ENCODE data around the gene HSFX2. TPM values are rescaled to one million over a fixed set of nuclear protein-coding genes. Genes with fewer than 3 reads are reported as not detected.
"Not testable (repeated sequence)": the region's sequence is repeated elsewhere in the genome, so short reads cannot be mapped to it uniquely, and the experiment has no call there.

Gene HSFX2, protein sequence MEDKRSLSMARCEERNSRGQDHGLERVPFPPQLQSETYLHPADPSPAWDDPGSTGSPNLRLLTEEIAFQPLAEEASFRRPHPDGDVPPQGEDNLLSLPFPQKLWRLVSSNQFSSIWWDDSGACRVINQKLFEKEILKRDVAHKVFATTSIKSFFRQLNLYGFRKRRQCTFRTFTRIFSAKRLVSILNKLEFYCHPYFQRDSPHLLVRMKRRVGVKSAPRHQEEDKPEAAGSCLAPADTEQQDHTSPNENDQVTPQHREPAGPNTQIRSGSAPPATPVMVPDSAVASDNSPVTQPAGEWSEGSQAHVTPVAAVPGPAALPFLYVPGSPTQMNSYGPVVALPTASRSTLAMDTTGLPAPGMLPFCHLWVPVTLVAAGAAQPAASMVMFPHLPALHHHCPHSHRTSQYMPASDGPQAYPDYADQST
- polyA plus RNA-seq, result not detected

DNA sequence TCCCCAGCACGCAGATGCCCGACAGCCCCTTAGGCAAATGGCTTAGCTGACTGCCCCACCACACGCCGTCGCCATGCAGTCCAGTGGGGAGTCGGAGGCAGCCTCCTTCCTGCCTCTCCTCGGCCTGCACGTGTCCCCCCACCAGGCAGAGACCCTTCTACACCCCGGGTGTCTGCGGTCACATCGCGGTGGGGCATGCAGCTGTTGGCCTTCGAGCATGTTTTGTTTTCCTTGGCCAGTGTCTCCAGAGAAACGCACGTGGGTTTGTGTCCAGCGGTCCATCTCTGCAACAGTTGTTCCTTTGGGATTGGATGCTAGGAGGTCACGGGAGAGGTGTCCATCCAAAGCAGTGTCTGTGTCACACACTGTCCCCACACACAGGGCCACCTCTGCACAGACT lies at the start of gene HSFX2:
HSFX2 (minus strand) TSS at position 101 of the 400 bp plus-strand sequence. CDS start 614 bp downstream, outside the sequence.
- not testable (repeated sequence) for DNase-seq; H3K4me3 Mint-ChIP-seq; H3K4me1 Mint-ChIP-seq; H3K27me3 Mint-ChIP-seq (ENCODE audit: low read depth in 3 of 3); H3K27ac Mint-ChIP-seq; H3K9me3 Mint-ChIP-seq; H3K36me3 Mint-ChIP-seq

DNA sequence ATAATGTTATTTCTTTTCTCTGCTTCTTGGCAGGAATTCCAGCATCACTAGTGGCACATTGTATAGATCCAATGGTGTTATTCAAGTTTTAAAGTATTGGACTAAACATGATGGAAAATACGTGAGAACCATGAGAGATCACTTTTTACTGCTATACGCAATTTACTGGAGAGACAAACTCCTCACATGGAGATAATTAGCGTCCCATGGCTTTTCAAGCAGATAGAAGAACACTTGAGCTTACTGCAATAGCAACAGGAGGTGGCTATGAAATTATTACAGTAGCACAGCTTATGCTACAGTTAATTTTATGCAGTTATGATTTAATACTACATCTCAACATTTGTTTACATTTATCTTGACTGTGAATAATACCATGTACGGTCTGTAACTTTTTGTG lies 48.4 kb upstream of the HSFX2 start:
- no peak overlapping the region for H3K4me3 Mint-ChIP-seq
- H3K4me1 Mint-ChIP-seq, result no peaks in the 10 kb centered on the region
- H3K36me3 Mint-ChIP-seq, result no peaks in the 10 kb centered on the region
- peaks cover 0 to 3% (median 3%) of the 10 kb centered on the region in 3 donors for H3K27me3 Mint-ChIP-seq (ENCODE audit: low read depth in 3 of 3)
- H3K27ac Mint-ChIP-seq, result no peak overlapping the region
- DNase-seq, result no peak
- H3K9me3 Mint-ChIP-seq, result peaks cover 0 to 3% (median 0%) of the 10 kb centered on the region in 6 donors

DNA sequence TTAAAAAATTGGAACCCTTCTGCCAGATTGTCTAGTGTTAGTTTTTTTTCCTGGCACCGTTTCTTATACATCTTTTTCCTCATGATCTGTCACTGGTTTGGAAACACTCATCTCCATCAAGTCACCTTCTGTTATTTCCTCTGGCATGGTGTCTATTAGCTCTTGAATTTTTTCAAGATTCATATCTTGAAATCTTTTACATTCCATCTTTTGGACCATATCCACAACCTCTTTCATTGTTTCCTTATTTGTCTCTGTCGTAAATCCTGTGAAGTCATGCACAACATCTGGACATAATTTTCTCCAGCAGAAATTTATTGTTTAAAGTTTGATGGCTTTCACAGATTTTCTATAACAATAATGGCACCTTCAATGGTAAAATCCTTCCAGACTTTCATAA lies 46.7 kb upstream of the HSFX2 start:
- Mint-ChIP-seq H3K27ac (no peak overlapping the region), H3K27me3 (ENCODE audit: low read depth in 3 of 3) (peaks cover 0 to 7% (median 5%) of the 10 kb centered on the region in 3 donors), H3K4me3 (no peak overlapping the region), H3K36me3 (no peaks in the 10 kb centered on the region), H3K4me1 (no peaks in the 10 kb centered on the region), H3K9me3 (peaks cover 0 to 3% (median 0%) of the 10 kb centered on the region in 6 donors)
- DNase-seq, result no peak

DNA sequence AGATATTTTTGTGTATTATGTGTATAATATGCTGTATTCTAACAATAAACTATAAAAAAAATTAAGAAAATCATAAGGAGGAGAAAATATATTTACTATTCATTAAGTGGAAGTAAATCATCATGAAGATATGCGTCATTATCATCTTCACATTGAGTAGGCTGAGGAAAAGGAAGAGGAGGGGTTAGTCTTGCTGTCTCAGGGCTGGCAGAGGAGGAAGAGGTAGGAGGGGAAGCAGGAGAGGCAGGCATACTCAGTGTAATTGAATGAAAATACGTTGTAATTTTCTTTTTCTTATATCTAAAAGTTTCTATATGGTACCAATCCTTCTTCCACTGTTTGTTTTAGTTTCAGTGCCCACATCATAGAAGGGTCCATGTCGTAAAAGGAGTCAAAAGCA lies 46.3 kb upstream of the HSFX2 start:
- Mint-ChIP-seq H3K9me3 (peaks cover 0 to 3% (median 0%) of the 10 kb centered on the region in 6 donors), H3K27ac (no peak overlapping the region), H3K36me3 (no peaks in the 10 kb centered on the region), H3K4me1 (no peaks in the 10 kb centered on the region), H3K27me3 (ENCODE audit: low read depth in 3 of 3) (peaks cover 0 to 7% (median 5%) of the 10 kb centered on the region in 3 donors), H3K4me3 (no peak overlapping the region)
- no peak for DNase-seq

DNA sequence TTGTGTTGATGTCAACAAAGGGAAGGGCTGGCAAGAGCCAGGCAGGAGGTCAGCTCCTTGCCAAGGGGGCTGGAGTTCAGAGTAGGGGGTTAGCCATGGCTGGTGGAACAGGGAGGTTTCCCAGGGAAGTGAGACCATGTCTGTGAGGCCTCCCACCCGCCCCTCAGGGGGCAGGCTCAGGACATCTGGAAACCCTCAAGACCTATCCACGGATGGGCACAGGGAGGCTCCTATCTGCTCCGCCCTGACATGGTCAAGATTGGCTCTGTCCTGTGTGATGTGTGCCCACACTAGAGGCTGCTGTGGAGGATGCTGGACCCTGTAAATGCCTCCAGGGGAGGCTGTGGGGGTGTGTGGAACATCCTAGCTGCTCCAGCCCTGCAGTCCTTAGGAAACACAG lies 44.5 kb upstream of the HSFX2 start:
- Mint-ChIP-seq H3K4me1 (no peaks in the 10 kb centered on the region), H3K9me3 (peaks cover 0 to 5% (median 0%) of the 10 kb centered on the region in 6 donors), H3K4me3 (no peak overlapping the region), H3K36me3 (no peaks in the 10 kb centered on the region), H3K27me3 (ENCODE audit: low read depth in 3 of 3) (peaks cover 0 to 9% (median 2%) of the 10 kb centered on the region in 3 donors), H3K27ac (no peak overlapping the region)
- DNase-seq, result no peak

DNA sequence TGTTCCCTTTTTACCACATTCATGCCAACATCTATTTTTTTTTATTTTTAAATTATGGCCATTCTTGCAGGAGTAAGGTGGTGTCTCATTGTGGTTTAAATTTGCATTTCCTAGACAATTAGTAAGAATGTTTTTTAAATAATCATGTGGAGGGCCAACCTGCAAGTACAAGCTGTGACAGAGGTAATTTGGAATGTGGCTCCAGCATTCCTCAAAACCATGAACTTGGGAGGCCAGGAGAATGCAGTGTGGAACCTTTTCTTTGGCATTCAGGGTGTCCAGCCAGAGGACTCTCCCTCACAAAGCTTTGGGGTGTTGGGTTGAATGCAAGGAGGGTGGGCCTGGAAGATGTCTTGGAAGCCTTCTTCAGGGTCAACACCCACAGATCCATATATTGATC lies 43.7 kb upstream of the HSFX2 start:
- Mint-ChIP-seq H3K27ac (no peak overlapping the region), H3K4me3 (no peak overlapping the region), H3K4me1 (no peaks in the 10 kb centered on the region), H3K9me3 (peaks cover 0 to 5% (median 0%) of the 10 kb centered on the region in 6 donors), H3K36me3 (no peaks in the 10 kb centered on the region), H3K27me3 (ENCODE audit: low read depth in 3 of 3) (peaks cover 0 to 9% (median 2%) of the 10 kb centered on the region in 3 donors)
- no peak for DNase-seq

DNA sequence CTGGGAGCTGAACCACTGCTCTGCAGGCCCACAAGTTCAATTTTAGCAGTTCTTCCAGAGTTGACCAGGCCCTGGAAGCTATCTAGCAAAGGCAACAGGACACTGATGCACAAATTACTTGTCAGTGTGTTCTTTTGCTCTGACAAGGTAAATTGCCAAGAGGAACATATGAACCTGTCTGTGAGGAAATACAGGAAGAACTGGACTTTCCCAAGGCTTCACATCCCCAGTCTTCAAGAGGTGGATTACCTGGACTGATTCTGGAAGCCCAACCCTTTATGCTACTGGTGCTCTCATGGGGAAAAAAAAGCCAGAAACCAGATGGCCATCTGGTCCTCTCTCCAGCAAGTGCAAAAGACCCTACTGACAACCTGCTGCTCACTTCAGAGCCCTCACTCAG lies 38.4 kb upstream of the HSFX2 start:
- H3K9me3 Mint-ChIP-seq, result peaks cover 0 to 2% (median 0%) of the 10 kb centered on the region in 6 donors
- no peak for DNase-seq
- H3K4me1 Mint-ChIP-seq, result peaks cover 22 to 31% of the 10 kb centered on the region in 2 donors
- H3K4me3 Mint-ChIP-seq, result no peak overlapping the region
- peaks cover 6 to 16% (median 12%) of the 10 kb centered on the region in 3 donors for H3K27me3 Mint-ChIP-seq (ENCODE audit: low read depth in 3 of 3)
- no peak overlapping the region for H3K27ac Mint-ChIP-seq
- H3K36me3 Mint-ChIP-seq, result no peaks in the 10 kb centered on the region

DNA sequence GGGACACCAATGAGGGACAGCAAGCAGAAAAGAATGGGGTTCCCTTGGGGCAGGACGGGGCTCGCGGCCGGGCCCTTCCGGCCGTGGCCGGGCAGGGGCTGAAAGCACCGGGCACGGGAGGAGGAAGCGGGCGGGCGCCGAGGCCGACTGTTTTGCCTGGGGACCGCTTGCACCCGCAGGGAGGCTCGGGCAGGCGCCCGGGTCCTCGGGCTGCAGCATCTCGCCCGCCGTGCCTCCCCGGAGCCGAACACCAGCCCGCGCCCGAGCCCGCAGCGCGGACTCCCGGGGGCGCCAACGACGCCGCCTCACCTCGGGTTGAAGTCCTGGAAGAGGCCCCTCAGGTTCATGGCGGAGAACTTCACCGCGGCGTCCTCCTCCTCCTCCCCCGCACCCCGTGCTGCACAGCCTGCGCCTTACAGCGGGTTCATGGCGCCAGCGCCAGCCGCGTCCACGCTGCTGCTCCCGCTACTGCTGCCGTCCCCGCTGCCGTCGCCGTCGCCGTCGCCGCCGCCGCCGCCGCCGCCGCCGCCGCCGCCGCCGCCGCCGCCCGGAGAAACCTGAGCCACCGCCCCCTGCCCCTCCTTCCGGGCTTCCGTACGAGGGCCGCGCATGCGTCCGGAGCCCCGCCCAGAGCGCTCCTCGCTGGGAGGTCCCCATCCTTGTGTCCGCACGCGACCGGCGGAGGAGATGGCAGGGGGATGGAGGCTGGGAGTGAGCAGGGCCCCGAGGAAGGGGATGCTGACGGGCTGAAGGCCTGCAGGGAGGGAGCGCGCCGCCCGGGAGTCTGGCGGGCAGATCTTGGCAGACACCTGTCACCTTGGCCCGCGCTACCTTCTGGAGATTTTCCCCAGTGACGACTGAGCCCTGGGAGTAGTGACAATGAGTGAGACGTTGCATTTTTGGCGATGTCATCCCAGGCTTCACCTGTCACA lies 36.4 kb upstream of the HSFX2 start, which contains the start of gene TMEM185A:
TMEM185A (minus strand) TSS at position 559 of the 932 bp plus-strand sequence; CDS start at position 347, 212 bp downstream.
- peak within 1 kb of the TSS; percentile 87 to 92 (median 89) for H3K4me3 Mint-ChIP-seq
- H3K4me1 Mint-ChIP-seq, result peaks cover 26 to 38% of the 10 kb centered on the region in 2 donors
- peaks cover 4 to 13% (median 12%) of the 10 kb centered on the region in 3 donors for H3K27me3 Mint-ChIP-seq (ENCODE audit: low read depth in 3 of 3)
- peak; percentile 71 to 74 (median 72) for DNase-seq
- peak within 1 kb of the TSS; percentile 60 to 84 (median 79) for H3K27ac Mint-ChIP-seq
- no peaks in the 10 kb centered on the region for H3K36me3 Mint-ChIP-seq
- H3K9me3 Mint-ChIP-seq, result peaks cover 0 to 2% (median 0%) of the 10 kb centered on the region in 6 donors

DNA sequence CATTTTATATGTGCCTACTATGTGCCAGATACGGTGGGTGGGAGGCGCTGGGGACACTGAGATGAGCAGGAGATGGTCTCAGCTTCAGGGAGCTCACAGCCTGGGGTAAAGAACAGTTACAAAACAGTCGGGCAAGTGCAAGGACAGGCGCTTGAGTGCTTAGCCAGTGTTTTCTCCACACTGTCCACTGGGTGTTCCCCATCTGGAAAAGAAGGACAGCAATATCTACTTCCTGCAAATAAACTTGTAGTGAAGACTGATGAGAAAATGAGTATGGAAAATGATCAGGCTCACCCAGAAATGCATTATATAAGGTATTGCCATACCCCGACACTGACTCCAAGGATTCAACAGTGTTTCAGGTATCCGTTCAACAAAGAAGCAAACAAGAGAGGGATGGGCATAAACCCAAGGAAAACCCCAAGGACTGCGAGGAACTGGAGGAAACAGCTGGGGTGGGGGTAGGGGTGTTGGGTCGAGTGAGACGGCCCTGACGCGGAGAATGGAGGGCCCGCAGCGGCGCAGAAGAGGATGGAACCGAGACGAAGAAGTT lies 35.6 kb upstream of the HSFX2 start:
- Mint-ChIP-seq H3K9me3 (peaks cover 0 to 2% (median 0%) of the 10 kb centered on the region in 6 donors), H3K27me3 (ENCODE audit: low read depth in 3 of 3) (peaks cover 4 to 13% (median 12%) of the 10 kb centered on the region in 3 donors), H3K27ac (peak overlapping the region; percentile 60 to 84 (median 79)), H3K36me3 (no peaks in the 10 kb centered on the region), H3K4me1 (peaks cover 26 to 39% of the 10 kb centered on the region in 2 donors), H3K4me3 (peak overlapping the region; percentile 87 to 92 (median 89))
- DNase-seq, result no peak

DNA sequence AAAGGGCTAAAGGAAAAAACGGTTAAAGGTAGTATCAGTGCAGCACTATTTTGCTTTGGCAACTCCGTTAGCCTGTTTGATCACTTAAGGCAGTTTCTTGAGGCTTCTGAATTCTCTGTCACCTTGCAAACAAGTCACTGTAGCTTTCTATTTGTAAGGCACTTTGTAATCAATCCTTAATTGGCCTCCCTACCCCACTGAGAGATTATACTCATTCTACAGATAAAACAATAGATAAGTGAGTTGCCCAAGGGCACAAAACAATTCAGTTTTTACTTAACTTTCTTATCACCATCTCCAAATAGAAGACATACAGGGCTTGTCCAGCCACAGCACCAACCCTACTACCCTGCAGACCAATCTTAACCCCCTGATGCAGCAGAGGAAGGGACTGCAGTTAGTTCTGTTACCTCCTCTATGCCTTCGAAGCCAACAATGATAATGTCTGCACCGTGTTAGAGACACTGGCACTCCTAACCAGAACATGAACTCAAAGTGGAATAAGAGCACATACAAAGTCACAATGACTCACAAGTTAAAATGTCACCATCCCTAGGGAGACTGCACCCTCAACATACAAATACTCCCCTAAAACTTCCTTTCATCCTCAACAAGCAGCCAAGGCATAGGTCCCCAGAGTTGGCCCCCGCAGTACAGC lies 34.7 kb upstream of the HSFX2 start:
- H3K4me3 Mint-ChIP-seq, result peak overlapping the region; percentile 87 to 92 (median 89)
- H3K9me3 Mint-ChIP-seq, result no peaks in the 10 kb centered on the region
- H3K27me3 Mint-ChIP-seq (ENCODE audit: low read depth in 3 of 3), result peaks cover 4 to 12% (median 10%) of the 10 kb centered on the region in 3 donors
- peak overlapping the region in 2 of 6 donors; percentile 0 to 22 for H3K27ac Mint-ChIP-seq
- H3K4me1 Mint-ChIP-seq, result peaks cover 26 to 45% of the 10 kb centered on the region in 2 donors
- H3K36me3 Mint-ChIP-seq, result no peaks in the 10 kb centered on the region
- DNase-seq, result no peak

DNA sequence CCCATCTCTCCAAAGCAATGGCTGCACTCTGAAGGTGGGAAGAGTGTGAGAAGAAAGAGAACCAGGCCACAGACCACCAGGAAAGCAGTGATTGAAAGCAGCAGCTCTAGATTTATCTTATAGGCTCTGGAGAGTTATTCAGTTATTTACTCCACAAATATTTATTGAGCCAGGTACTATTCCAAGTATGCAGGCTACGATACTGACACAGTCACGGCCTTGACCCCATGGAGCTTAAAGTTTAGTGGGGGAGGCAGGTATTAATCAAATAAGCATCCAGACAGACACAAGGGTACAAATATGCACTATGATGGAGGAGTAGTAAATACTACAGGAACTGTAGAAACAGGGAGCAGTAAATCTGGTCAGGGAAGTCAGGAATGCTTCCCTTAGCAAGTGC lies 33.7 kb upstream of the HSFX2 start:
- Mint-ChIP-seq H3K9me3 (no peaks in the 10 kb centered on the region), H3K4me1 (peaks cover 29 to 45% of the 10 kb centered on the region in 2 donors), H3K36me3 (no peaks in the 10 kb centered on the region), H3K27ac (peak overlapping the region in 1 of 6 donors; percentile 54), H3K27me3 (ENCODE audit: low read depth in 3 of 3) (peaks cover 4 to 12% (median 10%) of the 10 kb centered on the region in 3 donors), H3K4me3 (no peak overlapping the region)
- DNase-seq, result no peak

DNA sequence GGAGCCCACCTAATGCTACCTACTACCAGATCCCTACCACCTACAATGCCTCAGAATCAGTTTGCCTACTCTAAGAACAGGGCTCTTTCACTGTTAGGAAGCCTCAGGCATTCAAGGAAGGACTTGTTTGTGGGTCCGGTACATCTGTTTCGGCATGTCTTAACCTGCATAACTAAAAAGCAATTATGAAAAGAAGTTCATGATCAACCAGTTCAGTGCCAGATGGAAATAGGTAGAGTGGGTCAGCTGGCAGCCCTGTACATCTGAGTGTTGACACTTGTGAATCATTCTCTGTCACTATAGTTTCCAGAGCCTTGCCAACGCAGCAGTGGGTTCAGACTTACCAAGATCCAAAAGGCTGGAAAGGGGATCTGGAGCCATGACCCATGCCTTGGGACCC lies 33.2 kb upstream of the HSFX2 start:
- H3K4me3 Mint-ChIP-seq, result no peak overlapping the region
- H3K4me1 Mint-ChIP-seq, result peaks cover 29 to 45% of the 10 kb centered on the region in 2 donors
- H3K36me3 Mint-ChIP-seq, result no peaks in the 10 kb centered on the region
- H3K27me3 Mint-ChIP-seq (ENCODE audit: low read depth in 3 of 3), result peaks cover 4 to 12% (median 10%) of the 10 kb centered on the region in 3 donors
- no peaks in the 10 kb centered on the region for H3K9me3 Mint-ChIP-seq
- no peak for DNase-seq
- no peak overlapping the region for H3K27ac Mint-ChIP-seq

DNA sequence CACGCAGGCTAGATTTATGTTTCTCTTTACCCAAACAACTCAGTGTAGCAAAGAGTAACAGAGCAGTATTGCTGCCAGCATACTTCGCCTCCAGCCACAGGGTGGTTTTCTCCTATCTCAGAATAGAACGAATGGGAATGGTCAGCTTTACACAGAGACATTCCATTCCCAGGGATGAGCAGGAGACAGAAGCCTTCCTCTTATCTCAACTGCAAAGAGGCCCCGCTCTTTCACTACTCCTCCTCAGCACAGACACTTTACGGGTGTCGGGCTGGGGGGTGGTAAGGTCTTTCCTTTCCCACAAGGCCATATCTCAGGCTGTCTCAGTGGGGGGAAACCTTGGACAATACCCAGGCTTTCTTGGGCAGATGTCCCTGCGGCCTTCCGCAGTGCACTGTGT lies 31.7 kb upstream of the HSFX2 start:
- not testable (repeated sequence) for H3K27ac Mint-ChIP-seq; H3K27me3 Mint-ChIP-seq (ENCODE audit: low read depth in 3 of 3); H3K9me3 Mint-ChIP-seq; DNase-seq; H3K4me3 Mint-ChIP-seq; H3K36me3 Mint-ChIP-seq
- peaks cover 23 to 39% of the 10 kb centered on the region in 2 donors for H3K4me1 Mint-ChIP-seq

Measured in immature natural killer cell (primary cell).